ENCODE data around the gene HECA. TPM values are rescaled to one million over a fixed set of nuclear protein-coding genes. Genes with fewer than 3 reads are reported as not detected.
A peak's percentile ranks its signal among the peaks of the same experiment; 100 is the strongest.
"Not testable (repeated sequence)": the region's sequence is repeated elsewhere in the genome, so short reads cannot be mapped to it uniquely, and the experiment has no call there.

HECA gene
- total RNA-seq, 1 experiment from 2014 or later = 9.4 TPM

DNA sequence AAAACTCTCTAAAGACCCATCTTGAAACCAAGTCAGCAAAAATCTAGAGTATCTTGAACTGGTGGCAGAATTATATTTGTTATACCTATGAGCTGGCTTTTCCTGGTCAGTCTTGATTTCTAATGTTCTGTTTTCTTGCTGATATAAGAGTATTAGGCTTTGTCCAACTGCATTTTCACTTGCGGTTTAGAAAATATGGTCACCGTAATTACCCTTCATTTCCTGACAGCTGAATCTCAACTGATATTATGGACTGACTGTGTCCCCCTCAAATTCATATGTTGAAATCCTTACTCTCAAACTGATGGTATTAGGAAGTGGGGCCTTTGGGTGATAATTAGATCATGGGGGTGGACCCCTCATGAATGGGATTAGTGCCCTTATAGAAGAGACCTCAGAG lies 84.9 kb downstream of the HECA start:
- ChIA-PET POLR2A (interaction anchor here (1.0 to 1.1 kb wide), 2 partner anchors 145 to 156 kb away, joined by 3 to 7 read pairs; no protein-coding TSS in a partner anchor), CTCF (interaction anchor here (0.6 to 4.6 kb wide), 30 partner anchors 9 to 641 kb away, joined by 3 to 94 read pairs (median 4); partner anchors contain the start of genes CITED2 and TXLNB)
- Mint-ChIP-seq H3K9me3 (peaks cover 4% of the 10 kb centered on the region; the same call in 1 of the 2 replicates), H3K36me3 (0 out of 2 replicates have a peak, but pooled peaks cover 2% of the 10 kb centered on the region), H3K4me3 (no peak overlapping the region; the same call in 1 of the 2 replicates), H3K27me3 (ENCODE audit: low read depth) (no peaks in the 10 kb centered on the region), H3K27ac (peak overlapping the region; percentile 97), H3K4me1 (peaks cover 5% of the 10 kb centered on the region)
- no peak for DNase-seq (ENCODE audit: low spot score)
- TF ChIP-seq SOX15 (CRISPR knock-in tag; IDR thresholded peaks at IDR 0.05) = no peak
- TF ChIP-seq, protein P1, sequence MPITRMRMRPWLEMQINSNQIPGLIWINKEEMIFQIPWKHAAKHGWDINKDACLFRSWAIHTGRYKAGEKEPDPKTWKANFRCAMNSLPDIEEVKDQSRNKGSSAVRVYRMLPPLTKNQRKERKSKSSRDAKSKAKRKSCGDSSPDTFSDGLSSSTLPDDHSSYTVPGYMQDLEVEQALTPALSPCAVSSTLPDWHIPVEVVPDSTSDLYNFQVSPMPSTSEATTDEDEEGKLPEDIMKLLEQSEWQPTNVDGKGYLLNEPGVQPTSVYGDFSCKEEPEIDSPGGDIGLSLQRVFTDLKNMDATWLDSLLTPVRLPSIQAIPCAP (CRISPR knock-in tag; IDR thresholded peaks at IDR 0.05) = no peak
- TF ChIP-seq, protein P2, sequence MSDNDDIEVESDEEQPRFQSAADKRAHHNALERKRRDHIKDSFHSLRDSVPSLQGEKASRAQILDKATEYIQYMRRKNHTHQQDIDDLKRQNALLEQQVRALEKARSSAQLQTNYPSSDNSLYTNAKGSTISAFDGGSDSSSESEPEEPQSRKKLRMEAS (CRISPR knock-in tag; IDR thresholded peaks at IDR 0.05) = no peak
- no peak for TF ChIP-seq ZNF396 (CRISPR knock-in tag; IDR thresholded peaks at IDR 0.05; ENCODE audit: borderline replicate concordance)
- no peak for TF ChIP-seq KAT7 (CRISPR knock-in tag; IDR thresholded peaks at IDR 0.05; ENCODE audit: borderline replicate concordance)
- no peak for TF ChIP-seq SP1 (CRISPR knock-in tag; conservative IDR thresholded peaks at IDR 0.05)
- TF ChIP-seq ZBTB21 (CRISPR knock-in tag; IDR thresholded peaks at IDR 0.05; ENCODE audit: borderline replicate concordance) = no peak
- ATAC-seq = no peak

GRCh38 chr6:139228387-139228786 lies 93.5 kb downstream of the HECA start:
- H3K9me3 Mint-ChIP-seq = peaks cover 11% of the 10 kb centered on the region
- H3K4me3 Mint-ChIP-seq; H3K4me1 Mint-ChIP-seq; DNase-seq (ENCODE audit: low spot score); H3K27ac Mint-ChIP-seq; H3K36me3 Mint-ChIP-seq; ATAC-seq; H3K27me3 Mint-ChIP-seq (ENCODE audit: low read depth); POLR2A ChIA-PET: not testable (repeated sequence)
- CTCF ChIA-PET = interaction anchor here (0.7 to 1.5 kb wide), 2 partner anchors 9 to 239 kb away, joined by 3 to 5 read pairs; no protein-coding TSS in a partner anchor

Other genes with a start within 250 kb of the HECA start
- gene REPS1, start 146.8 kb upstream of the HECA start, total RNA-seq (2021) = 51.0 to 55.1 TPM (median 54.6 TPM) in 3 replicates
- 111 to 117 TPM (median 116 TPM) in 3 replicates for gene ABRACL, start 106.3 kb upstream of the HECA start, total RNA-seq (2021)
- gene TXLNB, start 156.9 kb downstream of the HECA start, total RNA-seq (2021) = 0.07 to 0.16 TPM (median 0.15 TPM) in 3 replicates
- gene CITED2, start 239.6 kb downstream of the HECA start, total RNA-seq (2021) = 63.4 to 82.3 TPM (median 81.8 TPM) in 3 replicates